ENCODE data around the gene TOP2A.
"Not testable (repeated sequence)": the region's sequence is repeated elsewhere in the genome, so short reads cannot be mapped to it uniquely, and the experiment has no call there.

The TOP2A gene

GRCh38 chr17:40430272-40431230, 12.9 kb upstream of the TOP2A start:
- no peak for DNase-seq

DNA sequence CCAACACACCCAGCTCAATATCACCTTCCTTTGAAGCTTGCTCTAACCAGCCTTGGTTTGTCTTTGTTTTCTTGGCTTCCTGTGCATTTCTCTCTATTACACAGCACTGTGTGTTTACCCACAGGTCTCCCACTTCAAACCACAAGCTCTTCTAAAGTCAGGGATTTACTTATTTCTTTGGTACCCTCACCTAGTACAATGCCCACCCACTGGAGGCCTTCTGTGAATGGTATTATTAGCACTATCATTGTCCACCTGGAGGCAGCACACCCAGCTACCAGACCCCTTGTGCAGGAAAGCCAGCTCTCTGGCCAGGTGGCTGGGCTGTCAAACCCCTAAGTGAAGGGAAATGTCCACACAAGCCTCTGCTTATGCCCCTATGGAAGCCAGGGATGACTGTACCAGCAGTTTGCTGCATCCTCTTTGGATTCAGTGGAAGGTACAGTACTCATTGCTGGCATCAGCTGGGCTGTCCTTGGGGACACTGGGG, 9.4 kb upstream of the TOP2A start:
- no peak for DNase-seq

DNA sequence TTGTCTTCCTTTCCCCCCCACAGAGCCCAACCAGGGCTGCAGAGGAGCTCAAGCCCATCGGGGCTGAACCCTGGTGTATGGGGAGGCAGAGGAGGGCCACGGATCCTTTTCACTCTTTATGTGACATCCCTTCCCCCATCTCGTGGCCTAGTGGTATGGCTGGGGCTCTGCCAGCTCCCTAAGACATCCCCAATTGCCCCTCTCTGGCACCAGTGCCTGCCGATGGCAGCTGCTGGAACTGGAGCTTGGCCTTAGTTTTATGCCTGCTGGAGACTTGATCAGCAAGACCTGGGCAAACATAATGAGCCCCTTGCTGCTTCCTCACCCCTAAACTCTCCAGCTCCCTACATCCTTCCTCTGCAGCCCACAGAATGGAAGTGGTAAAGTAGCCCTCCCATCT, 8.0 kb upstream of the TOP2A start:
- DNase-seq = no peak

DNA sequence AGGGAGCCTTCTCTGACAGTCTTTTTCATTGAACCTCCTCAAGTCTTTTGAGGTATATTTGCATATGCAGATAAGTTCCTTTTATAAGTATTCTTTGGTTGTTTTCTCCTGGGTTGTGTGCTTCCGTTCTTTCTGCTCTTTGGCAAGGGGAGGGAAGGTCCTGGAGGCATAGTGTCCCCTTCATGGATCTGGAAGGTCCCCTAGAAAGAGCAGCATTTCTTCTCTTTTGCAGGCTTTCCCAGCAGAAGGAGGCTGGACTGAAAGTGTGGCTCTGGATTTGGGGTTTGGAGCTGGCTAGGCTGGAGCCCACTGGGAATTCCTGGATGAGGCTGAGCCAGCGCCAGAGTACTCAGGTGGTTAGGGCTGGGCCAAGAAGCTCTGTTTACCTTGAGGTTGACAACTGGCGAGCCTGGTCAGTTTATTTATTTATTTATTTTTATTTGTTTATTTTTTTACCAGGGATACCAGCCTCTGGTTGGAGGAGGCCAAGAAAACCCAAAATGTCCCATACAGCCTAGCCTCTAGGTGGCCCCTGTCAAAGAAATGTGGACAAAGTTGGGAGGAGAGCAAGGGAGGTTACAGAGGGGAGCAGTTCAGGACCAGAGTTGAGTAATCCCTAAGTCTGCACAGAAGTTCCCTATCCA, 5.4 kb upstream of the TOP2A start:
- DNase-seq = no peak

DNA sequence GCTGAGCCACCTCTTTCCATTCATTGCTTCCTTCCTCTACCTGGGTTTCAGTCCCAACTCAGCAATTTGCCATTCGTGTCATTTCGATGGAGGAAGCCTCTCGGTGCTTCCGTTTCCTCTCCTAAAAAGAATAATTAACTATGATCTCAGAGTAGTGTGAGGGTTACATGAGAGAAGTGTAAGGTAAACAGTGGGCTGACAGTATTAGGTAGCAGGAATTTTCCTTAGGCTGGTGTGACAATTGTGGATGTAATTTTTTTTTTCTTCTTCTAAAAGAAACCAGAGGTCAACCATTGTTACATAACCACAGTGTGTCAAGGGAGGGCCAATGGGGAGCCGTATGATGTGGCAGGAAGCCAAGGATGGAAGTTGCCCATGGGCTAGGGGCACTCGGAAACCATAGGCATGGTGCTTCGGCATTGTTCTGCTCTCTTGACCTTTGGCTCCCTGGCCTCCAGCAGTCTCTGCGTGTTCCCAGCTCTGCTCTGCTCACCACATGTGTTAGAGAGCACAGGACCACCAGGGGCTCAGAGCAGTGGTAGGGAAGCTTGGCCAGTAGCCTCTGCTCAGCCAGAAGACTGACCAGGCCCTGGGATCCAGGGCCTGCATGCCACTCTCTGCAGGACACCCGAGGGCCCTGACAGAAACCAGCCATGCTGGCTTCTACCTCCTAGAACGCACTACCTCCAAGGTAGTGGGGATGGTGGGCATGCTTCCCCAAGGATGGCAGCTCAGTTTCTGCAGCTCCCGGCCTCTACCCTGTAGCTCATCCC, 2.0 kb upstream of the TOP2A start:
- no peak for DNase-seq

DNA sequence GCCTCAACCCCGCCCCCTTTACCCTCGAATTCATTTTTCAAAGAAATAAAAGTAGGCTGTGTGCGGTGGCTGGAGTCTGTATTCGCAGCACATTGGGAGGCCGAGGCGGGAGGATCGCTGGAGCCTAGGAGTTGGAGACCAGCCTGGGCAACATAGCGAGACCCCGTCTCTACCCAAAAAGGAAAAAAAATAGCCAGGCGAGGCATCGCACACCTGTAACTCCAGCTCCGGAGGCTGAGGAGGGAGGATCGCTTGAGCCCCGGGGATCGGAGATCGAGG, 671 bp upstream of the TOP2A start:
- no peak for DNase-seq

GRCh38 chr17:40417258-40417608, 463 bp downstream of the TOP2A start:
- no peak for DNase-seq

GRCh38 chr17:40416671-40417070, 1.0 kb downstream of the TOP2A start:
- DNase-seq = no peak

DNA sequence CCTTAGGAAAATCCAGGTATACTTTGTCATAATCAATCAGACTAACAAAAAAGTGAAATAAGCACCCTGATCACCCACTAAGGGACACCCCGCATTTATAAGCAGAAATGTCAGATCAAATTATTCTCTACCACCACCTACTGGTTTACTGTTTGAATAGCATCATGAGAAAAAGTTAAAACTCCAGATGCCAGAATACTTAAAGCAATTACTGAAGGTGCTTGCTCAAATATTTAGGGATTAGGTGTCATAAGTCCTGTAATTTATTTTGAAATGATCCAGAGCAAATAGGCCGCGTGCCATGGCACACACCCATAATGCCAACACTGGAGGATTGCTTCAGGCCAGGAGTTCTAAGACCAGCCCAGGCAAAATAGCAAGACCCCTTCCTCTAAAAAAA, 2.3 kb downstream of the TOP2A start:
- DNase-seq = no peak

DNA sequence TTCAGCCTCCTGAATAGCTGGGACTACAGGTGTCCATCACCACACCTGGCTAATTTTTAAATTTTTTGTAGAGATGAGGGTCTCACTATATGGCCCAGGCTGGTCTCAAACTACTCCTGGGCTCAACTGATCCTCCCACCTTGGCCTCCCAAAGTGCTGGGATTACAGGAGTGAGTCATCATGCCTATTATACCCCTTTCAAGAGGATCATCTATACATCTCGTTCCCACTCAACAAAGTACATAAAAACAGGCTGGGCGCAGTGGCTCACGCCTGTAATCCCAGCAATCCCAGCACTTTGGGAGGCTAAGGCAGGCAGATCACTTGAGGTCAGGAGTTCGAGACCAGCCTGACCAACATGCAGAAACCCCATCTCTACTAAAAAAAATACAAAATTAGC, 3.4 kb downstream of the TOP2A start:
- DNase-seq = not testable (repeated sequence)

- no peak for DNase-seq
These were observed 4.8 kb downstream of the TOP2A start for GRCh38 chr17:40412880-40413279.

GRCh38 chr17:40411821-40412220, 5.9 kb downstream of the TOP2A start:
- DNase-seq = no peak

DNA sequence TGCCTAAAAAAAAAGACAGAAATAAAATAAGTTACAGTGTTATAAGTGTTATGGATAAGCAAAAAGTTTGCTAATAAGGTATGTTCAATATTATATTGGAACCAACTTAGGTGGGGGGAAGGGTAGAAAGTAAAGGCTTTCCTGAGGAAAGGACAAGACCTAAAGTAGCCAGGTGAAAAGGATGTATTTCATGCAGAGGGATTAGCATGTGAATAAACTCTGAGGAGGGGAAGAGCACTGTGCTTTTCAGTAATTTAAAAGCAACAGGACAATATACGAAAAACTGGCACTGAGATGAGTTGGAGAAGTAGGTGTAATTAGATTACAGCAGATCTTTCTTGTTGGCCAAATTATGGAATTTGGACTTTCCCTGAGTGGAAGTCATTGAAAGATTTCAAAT, 7.6 kb downstream of the TOP2A start:
- no peak for DNase-seq

GRCh38 chr17:40409540-40409939, 8.2 kb downstream of the TOP2A start:
- DNase-seq = not testable (repeated sequence)

DNA sequence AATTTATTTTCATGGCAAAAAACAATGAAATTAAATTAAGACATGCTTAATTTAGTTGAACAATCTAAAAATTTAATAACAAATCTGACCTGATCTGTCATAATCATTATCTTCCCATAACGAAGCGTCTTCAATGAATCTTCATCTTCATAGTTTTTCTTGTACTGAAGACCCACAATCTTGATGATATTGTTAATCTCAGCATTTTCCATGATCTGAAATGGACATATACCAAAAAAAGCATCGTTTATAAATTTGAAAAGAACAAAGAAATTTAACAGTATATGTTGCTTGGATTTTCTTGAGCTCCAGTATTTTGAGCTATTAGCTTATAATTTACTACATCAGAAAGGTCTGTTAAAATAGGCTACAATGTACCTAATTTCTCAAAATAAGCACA, 10.2 kb downstream of the TOP2A start:
- DNase-seq = no peak

DNA sequence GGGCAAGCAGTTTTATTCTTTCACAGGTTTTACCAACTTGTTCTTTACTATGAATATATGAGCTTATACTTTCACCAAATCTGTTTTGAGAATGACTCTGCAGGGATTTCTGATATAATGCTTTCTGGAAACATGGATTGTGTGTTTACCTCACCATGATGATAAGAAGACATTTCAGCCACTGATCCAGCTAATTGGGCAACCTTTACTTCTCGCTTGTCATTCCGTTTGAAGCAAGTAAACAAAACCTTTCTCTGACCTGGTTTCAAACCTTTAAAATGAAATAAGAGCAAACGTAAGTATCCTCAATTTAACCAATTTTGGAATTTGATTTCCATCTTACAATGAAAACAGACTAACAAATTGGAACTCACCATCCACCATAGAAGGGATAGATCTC, 13.7 kb downstream of the TOP2A start:
- no peak for DNase-seq

DNA sequence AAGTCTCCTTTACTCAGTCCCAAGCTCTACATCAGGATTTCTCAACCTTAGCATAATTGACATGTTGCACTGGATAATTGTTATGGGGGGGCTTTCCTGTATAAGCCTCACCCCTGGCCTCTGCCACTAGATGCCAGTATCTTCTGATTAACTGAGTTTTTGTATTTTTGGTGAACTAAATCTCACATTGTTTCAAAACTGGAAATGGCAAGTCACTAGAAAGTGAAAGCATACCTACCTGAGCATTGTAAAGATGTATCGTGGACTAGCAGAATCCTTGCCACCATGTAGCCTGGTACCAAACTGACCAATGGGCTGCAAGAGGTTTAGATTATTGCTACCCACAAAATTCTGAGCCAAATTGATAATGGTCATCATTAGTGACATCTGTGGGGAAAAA, 15.0 kb downstream of the TOP2A start:
- DNase-seq = no peak

GRCh38 chr17:40399185-40399584, 18.5 kb downstream of the TOP2A start:
- DNase-seq = no peak

DNA sequence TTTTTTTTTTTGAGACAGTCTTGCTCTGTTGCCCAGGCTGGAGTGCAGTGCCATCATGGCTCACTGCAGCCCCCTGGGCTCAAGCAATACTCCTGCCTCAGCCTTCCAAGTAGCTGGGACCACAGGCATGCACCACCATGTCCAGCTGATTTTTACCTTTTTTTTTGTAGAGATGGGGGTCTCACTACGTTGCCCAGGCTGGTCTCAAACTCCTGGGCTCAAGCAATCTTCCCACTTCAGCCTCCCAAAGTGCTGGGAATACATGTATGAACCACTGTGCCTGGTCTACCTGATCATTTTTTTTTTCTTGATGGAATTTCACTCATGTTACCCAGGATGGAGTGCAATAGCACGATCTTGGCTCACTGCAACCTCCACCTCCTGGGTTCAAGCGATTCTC, 31.1 kb downstream of the TOP2A start:
- DNase-seq = not testable (repeated sequence)

- DNase-seq = no peak
These were observed 35.4 kb downstream of the TOP2A start for GRCh38 chr17:40382251-40382650.

DNA sequence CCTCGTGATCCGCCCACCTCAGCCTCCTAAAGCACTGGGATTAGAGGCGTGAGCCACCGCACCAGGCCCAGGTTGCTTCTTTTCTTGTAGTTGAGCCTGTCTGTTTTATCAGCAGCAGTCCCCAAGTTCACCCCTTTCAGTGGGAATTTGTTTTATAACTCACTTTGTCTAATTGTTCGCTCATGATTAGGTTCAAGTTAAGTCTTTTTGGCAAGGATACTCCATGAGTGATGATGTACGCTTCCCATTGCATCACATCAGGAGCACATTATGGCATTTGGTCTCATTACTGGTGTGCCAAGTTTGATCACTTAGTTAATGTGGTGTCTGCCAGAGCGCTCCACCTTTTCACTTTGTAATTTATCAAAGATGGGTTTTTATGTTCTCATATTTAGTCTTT, 38.7 kb downstream of the TOP2A start:
- DNase-seq = no peak

DNA sequence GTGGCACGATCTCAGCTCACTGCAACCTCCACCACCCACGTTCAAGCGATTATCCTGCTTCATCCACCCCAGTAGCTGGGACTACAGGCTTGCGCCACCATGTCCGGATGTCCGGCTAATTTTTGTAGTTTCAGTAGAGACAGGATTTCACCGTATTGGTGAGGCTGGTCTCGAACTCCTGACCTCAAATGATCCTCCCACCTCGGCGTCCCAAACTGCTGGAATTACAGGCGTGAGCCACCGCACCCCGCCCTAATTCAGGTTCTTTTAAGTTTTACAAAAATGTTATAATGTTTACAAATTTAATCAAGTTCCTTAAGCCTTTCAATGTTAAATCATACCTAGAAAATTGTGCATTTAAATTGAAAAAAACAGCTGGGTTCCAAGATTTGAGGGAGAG, 39.9 kb downstream of the TOP2A start:
- no peak for DNase-seq

- DNase-seq = not testable (repeated sequence)
These were observed 41.2 kb downstream of the TOP2A start for GRCh38 chr17:40376541-40376940.

GRCh38 chr17:40375786-40376185, 41.9 kb downstream of the TOP2A start:
- DNase-seq = not testable (repeated sequence)

Measured in stimulated activated naive CD4-positive, alpha-beta T cell treated with Interleukin-2 at 50 U/mL for 16 hours (primary cell).